PC-9 (cell line): ENCODE data around the gene MMP24.

Source experiments
- EZH2 ChIP-seq: fragments of 200-600 bp; sonication (generic); IDR thresholded peaks from 2 replicates; pipeline ENCODE4 v1.8.0; 2017; ENCODE audit warnings: antibody characterized with exemption, low read depth
- TF ChIP-seq, protein P1 (sequence below): fragments of 200-600 bp; sonication (generic); conservative IDR thresholded peaks from 2 replicates; pipeline ENCODE4 v1.6.1; 2017; ENCODE audit warnings: mixed run types, antibody characterized with exemption, mild to moderate bottlenecking, moderate library complexity

DNA sequence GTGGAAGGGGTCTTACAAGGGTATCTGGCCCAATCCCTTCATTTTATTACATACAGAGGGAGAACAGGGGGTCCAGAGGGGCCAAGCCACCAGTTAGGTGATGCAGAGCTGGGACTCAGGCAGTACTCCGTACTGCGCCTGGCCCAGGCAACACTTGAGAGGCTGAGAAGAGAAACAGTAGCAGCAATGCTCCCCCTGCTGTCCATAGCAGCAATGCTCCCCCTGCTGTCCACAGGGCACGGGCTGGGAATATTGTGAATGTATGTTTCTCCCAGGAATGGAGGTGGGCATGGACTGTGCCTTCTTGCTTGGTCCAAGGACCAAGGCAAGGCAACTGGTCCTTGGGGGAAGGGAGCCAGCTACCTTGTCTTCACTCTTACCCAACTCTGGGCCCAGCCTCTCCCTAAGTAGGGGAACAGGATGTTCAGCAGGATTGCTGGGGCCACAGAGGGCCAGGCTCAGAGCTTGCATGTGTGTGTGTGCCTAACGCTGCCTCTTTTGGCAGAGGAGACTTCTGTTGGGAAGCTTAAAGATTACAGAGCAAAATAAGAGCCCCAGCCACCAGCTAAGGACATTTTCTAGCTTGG is 80.5 kb downstream of the MMP24 start:
- TF ChIP-seq, protein P1, sequence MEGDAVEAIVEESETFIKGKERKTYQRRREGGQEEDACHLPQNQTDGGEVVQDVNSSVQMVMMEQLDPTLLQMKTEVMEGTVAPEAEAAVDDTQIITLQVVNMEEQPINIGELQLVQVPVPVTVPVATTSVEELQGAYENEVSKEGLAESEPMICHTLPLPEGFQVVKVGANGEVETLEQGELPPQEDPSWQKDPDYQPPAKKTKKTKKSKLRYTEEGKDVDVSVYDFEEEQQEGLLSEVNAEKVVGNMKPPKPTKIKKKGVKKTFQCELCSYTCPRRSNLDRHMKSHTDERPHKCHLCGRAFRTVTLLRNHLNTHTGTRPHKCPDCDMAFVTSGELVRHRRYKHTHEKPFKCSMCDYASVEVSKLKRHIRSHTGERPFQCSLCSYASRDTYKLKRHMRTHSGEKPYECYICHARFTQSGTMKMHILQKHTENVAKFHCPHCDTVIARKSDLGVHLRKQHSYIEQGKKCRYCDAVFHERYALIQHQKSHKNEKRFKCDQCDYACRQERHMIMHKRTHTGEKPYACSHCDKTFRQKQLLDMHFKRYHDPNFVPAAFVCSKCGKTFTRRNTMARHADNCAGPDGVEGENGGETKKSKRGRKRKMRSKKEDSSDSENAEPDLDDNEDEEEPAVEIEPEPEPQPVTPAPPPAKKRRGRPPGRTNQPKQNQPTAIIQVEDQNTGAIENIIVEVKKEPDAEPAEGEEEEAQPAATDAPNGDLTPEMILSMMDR, result peak; percentile 69
- TF ChIP-seq EZH2, result no peak
